Measurements from ENCODE around the gene GABBR2.

- TF ChIP-seq, protein P1, sequence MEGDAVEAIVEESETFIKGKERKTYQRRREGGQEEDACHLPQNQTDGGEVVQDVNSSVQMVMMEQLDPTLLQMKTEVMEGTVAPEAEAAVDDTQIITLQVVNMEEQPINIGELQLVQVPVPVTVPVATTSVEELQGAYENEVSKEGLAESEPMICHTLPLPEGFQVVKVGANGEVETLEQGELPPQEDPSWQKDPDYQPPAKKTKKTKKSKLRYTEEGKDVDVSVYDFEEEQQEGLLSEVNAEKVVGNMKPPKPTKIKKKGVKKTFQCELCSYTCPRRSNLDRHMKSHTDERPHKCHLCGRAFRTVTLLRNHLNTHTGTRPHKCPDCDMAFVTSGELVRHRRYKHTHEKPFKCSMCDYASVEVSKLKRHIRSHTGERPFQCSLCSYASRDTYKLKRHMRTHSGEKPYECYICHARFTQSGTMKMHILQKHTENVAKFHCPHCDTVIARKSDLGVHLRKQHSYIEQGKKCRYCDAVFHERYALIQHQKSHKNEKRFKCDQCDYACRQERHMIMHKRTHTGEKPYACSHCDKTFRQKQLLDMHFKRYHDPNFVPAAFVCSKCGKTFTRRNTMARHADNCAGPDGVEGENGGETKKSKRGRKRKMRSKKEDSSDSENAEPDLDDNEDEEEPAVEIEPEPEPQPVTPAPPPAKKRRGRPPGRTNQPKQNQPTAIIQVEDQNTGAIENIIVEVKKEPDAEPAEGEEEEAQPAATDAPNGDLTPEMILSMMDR (IDR thresholded peaks at IDR 0.05; ENCODE audit: low read depth, low read length), result no peak
- TF ChIP-seq EZH2phosphoT487 (IDR thresholded peaks at IDR 0.05; ENCODE audit: low read depth), result no peak
Measured at GRCh38 chr9:98603821-98604383, 104.8 kb downstream of the GABBR2 start.

Data from OCI-LY3 (cell line).